ENCODE results near the gene SPOUT1.
A peak's percentile ranks its signal among the peaks of the same experiment; 100 is the strongest.
"Not testable (repeated sequence)": the region's sequence is repeated elsewhere in the genome, so short reads cannot be mapped to it uniquely, and the experiment has no call there.

The SPOUT1 gene, protein sequence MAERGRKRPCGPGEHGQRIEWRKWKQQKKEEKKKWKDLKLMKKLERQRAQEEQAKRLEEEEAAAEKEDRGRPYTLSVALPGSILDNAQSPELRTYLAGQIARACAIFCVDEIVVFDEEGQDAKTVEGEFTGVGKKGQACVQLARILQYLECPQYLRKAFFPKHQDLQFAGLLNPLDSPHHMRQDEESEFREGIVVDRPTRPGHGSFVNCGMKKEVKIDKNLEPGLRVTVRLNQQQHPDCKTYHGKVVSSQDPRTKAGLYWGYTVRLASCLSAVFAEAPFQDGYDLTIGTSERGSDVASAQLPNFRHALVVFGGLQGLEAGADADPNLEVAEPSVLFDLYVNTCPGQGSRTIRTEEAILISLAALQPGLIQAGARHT

DNA sequence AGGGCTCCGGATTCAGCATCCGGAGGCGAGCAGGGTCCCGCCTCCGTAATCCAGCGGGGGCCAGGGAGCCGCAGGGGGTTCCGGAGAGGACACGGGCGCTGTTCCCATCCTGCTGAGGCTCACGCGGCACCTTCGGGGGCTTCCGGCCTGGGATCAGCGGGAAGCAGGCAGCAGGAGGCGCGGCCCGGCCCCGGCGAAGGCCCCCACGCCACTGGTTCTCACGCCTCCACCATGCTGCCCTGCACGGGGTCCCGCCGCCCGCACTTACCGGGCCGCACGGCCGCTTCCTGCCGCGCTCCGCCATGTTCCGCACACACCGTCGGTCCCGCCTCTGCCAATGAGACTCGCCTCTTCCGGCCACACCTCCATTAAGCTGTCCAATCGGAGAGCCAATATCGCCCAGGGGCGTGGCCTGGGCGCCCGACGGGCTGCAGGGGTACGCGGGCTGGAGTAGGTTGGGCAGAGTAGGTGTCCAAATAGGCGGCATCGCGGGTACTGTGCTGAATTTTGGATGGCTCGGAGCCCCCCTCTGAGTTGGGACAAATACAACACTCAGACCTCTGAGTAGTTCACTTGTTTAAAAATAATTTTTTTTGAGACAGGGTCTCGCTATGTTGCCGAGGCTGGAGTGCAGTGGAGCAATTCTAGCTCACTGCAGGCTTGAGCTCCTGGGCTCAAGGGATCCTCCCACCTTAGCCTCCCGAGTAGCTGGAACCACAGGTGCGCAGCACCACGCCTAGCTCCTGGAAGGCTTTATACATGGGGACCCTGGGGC, at the start of gene SPOUT1:
TSS of gene SPOUT1 (minus strand) at position 318 of the 775 bp plus-strand sequence. CDS start at position 304, 14 bp downstream.
- DNase-seq, result peak; percentile 96

DNA sequence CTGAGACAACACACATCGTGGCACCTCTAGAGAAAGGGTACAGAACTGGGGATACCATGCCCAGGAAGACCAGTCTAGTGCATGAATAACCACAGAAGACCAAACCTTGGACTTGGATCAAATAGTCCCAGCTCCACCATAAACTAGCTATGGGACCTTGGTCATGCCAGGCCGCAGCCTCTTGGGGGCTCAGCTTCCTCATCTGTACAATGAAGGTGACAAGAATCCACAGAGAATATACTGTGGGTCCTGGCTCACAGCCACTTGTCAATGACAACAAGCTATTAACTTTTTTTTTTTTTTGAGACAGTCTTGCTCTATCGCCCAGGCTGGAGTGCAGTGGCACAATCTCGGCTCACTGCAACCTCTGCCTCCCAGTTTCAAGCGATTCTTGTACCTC, 48.3 kb upstream of the SPOUT1 start:
- no peak for DNase-seq

DNA sequence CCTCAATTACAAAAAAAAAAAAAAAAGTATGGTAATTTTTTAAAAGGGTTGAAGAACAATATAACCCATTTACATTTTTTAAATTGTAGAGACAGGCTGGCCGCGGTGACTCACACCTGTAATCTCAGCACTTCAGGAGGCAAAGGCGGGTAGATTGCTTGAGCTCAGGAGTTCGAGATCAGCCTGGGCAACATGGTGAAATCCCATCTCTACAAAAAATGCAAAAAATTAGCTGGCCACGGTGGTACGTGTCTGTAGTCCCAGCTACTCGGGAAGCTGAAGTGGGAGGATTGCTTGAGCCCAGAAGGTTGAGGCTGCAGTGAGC, 41.3 kb upstream of the SPOUT1 start:
- not testable (repeated sequence) for DNase-seq

DNA sequence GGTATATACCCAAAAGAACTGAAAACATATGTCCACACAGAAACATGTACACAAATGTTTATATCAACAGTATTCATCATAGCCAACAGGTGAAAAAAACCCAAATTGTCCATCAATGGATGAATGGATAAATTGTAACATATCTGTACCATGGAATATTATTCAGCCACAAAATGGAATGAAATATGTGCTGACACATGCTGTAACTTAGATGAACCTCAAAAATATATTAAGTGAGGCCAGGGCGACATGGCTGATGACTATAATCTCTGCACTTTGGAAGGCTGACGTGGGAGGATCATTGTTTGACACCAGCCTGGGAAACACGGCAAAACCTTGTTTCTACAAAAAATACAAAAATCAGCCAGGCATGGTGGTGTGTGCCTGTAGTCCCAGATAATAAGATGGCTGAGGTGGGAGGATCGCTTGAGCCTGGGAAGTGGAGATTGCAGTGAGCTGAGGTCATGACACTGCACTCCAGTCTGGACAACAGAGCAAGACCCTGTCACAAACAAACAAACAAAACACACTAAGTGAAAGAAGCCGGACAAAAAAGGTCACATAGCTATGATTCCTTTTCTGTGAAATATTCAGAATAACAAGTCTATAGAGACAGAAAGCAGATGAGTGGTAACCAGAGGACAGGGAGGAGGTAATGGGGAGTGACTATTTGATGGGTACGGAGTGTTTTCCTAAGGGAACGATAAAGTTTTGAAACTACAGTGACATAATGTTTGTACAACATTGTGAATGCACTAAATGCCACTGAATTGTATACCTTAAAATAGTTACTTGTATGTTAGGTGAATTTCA, 40.7 kb upstream of the SPOUT1 start:
- no peak for DNase-seq

DNA sequence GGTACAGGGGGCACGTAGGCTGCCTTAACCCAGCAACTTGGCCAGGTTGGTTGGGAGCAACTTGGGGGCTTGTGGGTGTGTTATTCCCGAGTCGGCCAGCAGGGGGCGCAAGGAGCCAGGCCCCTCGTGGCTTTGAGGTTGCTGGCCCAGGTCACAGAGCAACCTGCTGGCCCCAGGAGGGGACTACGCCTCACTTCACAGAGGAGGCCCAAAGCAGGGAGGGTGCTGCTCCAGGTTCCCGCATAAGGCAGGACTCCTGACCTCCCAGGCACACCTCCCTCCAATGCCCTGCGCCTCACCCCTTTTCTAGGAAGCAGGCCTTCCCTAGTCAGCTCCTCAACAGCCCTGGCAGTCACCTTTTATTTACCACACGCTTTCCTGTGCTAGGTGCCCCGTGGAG, 34.1 kb upstream of the SPOUT1 start:
- peak; percentile 92 for DNase-seq

DNA sequence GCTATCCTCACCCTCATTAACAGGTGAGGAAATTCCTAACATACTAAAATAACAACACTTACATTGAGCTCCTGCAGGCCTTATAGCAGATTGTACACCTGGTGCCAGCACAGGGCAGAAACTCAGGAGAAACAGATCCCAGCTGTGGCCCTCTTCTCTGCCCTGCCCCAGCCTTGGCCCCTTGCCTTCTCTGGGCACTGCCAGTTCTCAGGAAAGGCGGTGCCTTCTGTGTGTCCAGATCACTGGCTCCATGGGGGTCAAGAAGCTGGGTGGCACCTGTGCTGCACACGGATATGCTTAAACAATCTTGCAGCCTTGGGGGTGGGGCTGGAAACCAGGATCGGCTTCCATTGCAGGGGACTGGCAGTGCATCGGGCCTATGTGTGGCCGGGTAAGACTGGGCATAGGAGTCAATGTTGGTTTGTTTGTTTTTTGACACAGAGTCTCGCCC, 32.8 kb upstream of the SPOUT1 start:
- no peak for DNase-seq

DNA sequence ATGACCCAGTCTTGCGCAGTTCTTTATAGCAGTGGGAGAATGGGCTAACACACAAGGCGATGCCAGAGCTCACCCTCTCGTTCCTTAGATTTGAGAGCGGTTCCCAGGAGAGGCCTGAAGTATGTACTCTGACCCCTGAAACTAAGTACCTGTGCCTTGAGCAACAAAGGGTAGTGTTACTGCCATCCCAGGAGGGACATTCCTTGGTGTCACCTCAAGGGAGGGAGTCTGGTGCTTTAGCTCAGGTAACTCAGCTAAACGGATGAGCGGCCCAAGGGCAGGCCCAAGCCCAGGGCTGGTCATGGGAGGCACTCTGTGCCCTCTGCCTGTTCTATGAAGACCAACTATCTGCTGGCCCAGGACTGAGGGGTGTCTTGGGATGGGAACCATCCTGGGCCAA, 31.9 kb upstream of the SPOUT1 start:
- no peak for DNase-seq

DNA sequence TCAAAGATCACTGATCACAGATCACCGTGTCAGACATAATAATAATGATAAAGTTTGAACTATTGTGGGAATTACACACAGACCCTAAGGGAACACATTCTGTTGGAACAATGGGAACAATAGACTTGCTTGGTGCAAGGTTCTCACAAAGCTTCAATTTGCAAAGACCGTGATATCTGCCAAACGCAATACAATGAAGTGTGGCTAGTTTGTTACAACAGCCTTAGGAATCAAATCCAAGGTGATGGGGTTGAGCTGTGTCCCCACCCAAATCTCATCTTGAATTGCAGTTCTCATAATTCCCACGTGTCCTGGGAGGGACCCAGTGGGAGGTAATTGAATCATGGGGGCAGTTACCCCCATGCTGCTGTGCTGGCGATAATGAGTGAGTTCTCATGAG, 31.3 kb upstream of the SPOUT1 start:
- DNase-seq, result no peak

DNA sequence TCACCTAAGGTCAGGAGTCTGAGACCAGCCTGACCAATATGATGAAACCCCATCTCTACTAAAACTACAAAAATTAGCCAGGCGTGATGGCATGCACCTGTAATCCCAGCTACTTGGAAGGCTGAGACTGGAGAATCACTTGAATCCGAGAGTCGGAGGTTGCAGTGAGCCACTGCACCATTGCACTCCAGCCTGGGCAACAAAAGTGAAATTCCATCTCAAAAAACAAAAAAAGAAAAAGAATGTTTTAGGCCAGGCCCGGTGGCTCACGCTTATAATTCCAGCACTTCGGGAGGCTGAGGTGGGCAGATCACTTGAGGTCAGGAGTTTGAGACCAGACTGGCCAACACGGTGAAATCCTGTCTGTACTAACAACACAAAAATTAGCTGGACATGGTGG, 28.9 kb upstream of the SPOUT1 start:
- not testable (repeated sequence) for DNase-seq

DNA sequence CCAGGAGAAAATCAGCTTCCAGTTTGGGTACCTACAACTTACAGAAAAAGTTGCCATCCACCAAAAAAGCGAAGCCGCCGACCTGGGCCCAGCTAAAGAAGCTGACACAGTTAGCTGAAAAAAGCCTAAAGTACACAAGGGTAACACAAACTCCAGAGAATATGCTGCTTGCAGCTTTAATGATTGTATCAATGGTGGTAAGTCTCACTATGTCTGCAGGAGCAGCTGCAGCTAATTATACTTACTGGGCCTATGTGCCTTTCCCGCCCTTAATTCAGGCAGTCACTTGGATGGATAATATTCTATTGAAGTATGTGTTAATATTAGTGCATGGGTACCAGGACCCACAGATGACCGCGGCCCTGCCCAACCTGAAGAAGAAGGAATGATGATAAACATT, 24.9 kb upstream of the SPOUT1 start:
- not testable (repeated sequence) for DNase-seq

DNA sequence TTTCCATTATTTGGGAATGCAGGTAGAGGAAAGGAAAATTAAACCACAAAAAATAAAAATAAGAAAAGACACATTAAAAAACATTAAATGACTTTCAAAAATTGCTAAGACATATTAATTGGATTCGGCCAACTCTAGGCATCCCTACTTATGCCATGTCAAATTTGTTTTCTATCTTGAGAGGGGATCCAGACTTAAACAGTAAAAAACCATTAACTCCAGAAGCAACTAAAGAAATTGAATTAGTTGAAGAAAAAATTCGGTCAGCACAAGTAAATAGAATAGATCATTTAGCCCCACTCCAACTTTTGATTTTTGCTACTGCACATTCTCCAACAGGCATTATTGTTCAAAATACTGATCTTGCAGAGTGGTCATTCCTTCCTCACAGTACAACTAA, 23.1 kb upstream of the SPOUT1 start:
- not testable (repeated sequence) for DNase-seq

DNA sequence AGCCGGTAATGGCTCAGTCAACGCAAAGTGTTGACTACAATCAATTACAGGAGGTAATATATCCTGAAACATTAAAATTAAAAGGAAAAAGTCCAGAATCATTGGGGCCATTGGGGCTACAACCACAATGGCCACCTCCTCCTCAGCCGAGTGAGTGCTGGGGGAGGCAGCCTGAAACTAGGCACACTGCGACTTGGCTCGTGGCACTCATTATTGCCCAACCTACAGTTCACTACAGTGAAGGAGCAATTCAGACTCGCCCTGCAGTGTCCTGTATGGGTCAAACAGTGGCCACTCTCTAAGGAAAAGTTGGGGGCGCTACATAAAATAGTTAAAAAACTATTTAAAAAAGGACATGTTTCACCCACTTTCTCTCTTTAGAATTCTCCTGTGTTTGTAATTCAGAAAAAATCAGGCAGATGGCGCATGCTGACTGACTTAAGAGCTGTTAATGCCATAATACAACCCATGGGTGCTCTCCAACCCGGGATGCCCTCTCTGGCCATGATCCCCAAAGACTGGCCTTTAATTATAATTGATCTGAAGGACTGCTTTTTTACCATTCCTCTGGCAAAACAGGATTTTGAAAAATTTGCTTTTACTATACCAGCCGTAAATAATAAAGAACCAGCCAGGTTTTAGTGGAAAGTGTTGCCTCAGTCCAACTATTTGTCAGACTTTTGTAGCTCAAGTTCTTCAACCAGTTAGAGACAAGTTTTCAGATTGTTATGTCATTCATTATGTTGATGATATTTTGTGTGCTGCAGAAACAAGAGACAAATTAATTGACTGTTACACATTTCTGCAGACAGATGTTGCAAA, 22.4 kb upstream of the SPOUT1 start:
- DNase-seq, result peak; percentile 15

DNA sequence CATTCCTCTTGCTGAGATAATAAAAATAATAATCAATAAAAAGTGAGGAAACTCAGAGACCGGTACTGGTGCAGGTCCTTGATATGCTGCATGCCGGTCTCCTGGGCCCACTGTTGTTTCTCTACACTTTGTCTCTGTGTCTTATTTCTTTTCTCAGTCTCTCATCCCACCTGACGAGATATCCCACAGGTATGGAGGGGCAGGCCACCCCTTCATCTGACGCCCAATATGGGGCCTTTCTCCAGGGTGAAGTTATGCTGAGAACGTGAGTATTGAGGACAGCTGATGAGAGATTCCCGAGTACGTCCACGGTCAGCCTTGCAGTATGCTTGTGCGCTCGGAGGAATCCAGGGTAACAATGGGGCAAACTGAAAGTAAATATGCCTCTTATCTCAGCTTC, 21.4 kb upstream of the SPOUT1 start:
- DNase-seq, result not testable (repeated sequence)

DNA sequence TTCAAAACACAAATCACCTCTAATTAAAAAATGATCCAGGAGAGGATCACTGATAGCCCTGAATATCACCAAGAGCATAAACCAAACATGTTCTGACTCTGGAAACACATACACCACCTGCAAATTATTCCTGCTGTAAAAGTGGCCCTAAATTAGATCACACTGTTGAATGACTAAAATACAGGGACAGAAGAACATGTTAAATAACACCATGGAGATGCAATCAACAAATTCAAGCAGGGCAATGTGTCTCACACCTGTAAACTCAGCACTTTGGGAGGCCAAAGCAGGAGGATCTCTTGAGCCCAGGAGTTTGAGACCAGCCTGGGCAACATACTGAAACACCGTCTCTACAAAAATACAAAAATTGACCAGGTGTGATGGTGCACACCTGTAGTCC, 18.2 kb upstream of the SPOUT1 start:
- no peak for DNase-seq

DNA sequence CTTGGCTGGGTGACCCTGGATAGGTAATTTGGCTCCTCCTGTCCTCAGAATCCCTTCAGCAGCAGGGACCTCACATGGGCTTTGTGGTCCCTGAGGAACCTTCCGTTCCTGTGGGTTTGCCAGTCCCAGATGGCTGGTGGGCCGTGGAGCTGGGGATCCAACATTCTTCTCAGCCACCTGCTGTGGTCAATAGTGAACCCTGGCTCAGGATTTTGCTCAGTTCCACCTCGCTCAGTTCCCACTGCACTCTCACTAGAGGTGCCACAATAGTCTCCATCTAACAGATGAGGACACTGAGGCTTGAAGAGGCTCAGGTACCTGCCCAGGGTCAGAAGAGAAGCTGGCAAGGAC, 17.1 kb upstream of the SPOUT1 start:
- DNase-seq, result no peak

DNA sequence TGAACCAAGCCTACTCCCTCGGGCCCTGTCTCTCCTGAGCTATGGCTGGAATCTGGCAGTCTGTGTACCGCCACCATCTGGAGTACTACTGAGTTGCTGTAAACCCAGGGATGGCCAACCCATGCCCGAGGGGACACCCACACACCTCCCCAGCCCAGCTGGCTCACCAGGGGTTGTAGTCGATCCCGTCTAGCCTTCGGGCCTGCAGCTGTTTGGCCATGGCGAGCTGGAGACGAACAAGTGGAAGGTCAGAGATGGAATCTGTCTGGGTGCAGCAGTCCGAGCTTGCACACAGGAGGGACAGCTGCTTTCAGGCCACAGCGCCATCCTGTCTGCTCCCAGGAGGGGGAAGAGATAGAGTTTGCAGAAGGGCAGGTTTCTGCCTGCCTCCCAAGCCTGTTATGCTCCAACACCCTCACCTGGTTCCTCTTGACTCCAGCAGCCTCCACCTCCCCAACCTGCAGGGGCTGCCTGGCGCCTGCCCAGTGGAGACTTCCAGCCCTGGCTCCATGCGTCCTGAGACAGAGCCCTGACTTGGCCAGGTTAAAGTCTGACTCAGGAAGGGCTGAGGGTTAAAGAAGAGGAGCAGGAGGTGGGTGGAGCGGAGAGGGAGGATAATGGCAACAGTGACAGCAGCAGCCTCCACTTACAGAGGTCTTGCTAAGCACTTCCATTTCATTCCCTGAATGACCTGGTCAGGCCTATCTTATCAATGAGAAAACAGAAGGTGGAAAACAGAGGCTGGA, 15.8 kb upstream of the SPOUT1 start:
- DNase-seq, result no peak

DNA sequence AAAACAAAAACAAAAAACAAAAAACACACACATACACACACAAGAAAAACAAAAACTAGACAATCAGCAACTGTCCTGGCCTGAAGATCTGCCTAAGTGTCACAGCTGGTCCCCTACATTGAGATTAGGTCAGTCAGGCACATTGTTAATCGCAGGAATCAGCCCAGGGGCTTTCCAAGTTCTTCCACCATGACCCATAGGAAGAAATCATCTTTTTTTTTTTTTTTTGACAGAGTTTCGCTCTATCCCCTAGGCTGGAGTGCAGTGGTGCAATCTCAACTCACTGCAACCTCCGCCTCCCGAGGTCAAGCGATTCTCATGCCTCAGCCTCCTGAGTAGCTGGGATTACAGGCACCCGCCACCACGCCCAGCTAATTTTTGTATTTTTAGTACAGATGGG, 13.6 kb upstream of the SPOUT1 start:
- not testable (repeated sequence) for DNase-seq

DNA sequence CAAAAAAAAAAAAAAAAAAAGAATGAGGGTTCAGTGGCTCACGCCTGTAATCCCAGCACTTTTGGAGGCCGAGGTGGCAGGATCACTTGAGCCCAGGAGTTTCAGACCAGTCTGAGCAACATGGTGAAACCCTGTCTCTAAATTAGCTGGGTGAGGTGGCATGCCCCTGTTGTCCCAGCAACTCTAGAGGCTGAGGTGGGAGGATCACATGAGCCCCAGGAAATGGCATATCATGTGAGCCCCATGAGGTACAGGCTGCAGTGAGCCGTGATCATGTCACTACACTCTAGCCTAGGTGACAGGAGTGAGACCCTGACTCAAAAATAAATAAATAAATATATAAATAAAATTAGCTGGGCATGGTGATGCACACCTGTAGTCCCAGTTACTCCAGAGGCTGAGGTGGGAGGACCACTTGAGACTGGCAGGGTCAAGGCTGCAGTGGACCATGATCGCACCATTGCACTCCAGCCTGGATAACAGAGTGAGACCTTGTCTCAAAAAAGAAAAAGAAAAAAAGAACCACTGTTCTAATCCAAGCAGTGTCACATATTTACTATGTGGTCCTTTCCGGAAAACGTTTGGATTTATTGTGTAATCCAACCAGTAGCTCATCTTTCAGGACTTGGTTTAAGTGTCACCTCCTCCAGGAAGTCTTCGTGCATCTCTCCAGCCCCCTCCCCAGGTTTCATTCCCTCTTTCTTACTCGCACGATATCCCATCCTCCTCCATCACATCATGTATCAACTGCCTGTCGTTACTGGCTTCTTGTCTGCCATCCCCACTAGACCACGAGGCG, 12.3 kb upstream of the SPOUT1 start:
- DNase-seq, result no peak

DNA sequence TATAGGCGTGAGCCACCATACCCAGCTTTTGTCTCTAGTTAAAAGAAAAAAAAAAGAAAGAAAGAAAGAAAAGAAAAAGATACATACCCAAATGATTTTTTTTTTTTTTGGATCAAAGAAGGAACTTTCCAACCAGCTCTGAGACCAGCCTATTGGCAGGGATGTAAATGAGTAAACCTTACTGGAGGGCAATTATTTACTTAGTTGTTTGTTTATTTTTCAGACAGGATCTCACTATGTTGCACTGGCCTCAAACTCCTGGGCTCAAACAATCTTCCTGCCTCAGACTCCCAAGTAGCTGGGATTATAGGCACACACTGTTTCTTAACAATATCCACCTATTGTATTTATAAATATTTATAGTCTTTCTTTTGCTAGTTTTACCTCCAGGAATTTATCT, 10.9 kb upstream of the SPOUT1 start:
- no peak for DNase-seq

DNA sequence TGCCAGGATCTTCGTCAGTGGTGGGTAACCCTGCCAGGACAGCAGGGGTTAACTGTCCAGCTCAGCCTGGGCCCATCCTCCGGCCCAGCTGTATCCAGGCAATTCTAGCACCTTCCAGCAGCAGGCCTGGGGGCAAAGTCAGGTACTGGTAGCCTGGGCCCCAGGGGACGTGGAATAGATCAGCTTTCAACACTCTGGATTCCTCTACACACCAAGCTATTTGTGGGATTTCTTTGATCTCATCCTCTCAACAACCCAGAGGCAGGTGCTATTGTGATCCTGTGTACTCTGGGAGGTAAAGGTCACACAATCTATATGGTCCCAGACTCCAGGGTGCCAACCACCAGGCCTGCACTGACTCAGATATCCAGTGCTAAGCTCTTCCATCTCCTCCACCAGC, 8.7 kb upstream of the SPOUT1 start:
- DNase-seq, result no peak

DNA sequence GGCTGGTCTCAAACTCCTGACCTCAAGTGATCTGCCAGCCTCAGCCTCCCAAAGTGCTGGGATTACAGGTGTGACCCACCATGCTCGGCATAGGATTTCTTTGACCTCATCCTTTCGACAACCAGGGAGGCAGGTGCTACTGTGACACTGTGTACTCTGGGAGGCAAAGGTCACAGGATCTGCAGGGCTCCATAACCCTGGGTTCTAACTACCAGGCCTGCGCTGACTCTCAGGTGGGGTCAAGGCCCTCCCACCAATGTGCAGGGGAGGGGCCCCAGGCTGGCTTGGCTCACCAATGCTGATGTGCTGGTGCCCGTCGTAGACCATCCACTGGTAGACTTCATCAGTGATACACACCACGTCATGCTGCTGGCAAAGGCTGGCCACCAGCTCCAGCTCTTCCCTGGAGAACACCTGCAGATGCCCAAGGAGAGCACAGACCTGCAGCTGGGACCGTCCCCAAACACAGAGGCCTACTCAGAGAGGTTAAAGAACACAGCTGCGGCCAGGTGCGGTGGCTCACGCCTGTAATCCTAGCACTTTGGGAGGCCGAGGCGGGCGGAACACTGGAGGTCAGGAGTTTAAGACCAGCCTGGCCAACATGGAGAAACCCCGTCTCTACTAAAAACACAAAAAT, 7.0 kb upstream of the SPOUT1 start:
- no peak for DNase-seq

All from activated CD4-positive, alpha-beta T cell treated with anti-CD3 and anti-CD28 coated beads for 48 hours (primary cell).